LoVo (cell line): ENCODE results near the gene NECAB3.

Experiments used
- DNase-seq: peaks from one replicate; pipeline ENCODE4 v3.0.0-alpha.2; 2016; ENCODE audit warnings: low spot score

NECAB3 gene

GRCh38 chr20:33664085-33664761, 10.0 kb downstream of the NECAB3 start:
- no peak for DNase-seq

GRCh38 chr20:33663161-33664084, 10.8 kb downstream of the NECAB3 start:
- peak; percentile 81 for DNase-seq

- no peak for DNase-seq
Measured at GRCh38 chr20:33662172-33662571, 12.1 kb downstream of the NECAB3 start, which contains the start of gene C20orf144. TSS of gene C20orf144 (plus strand) at chr20:33662327. CDS start at chr20:33662346, 19 bp downstream.

GRCh38 chr20:33660685-33661058, 13.6 kb downstream of the NECAB3 start:
- no peak for DNase-seq

GRCh38 chr20:33660035-33660684, 14.1 kb downstream of the NECAB3 start:
- no peak for DNase-seq

GRCh38 chr20:33659341-33660034, 14.7 kb downstream of the NECAB3 start:
- DNase-seq, result no peak

GRCh38 chr20:33658929-33659328, 15.3 kb downstream of the NECAB3 start:
- DNase-seq, result no peak

GRCh38 chr20:33658510-33658909, 15.7 kb downstream of the NECAB3 start:
- no peak for DNase-seq

- DNase-seq, result no peak
Measured at GRCh38 chr20:33657704-33658095, 16.5 kb downstream of the NECAB3 start.

GRCh38 chr20:33656783-33657703, 17.2 kb downstream of the NECAB3 start:
- DNase-seq, result no peak

GRCh38 chr20:33656010-33656782, 18.0 kb downstream of the NECAB3 start:
- DNase-seq, result no peak

GRCh38 chr20:33655164-33655563, 19.1 kb downstream of the NECAB3 start:
- no peak for DNase-seq

- DNase-seq, result no peak
Measured at GRCh38 chr20:33654680-33655161, 19.5 kb downstream of the NECAB3 start.

- DNase-seq, result peak; percentile 59
Measured at GRCh38 chr20:33653900-33654596, 20.2 kb downstream of the NECAB3 start.

- DNase-seq, result peak; percentile 45
Measured at GRCh38 chr20:33653218-33653899, 20.9 kb downstream of the NECAB3 start.

- DNase-seq, result no peak
Measured at GRCh38 chr20:33651562-33652048, 22.6 kb downstream of the NECAB3 start.

GRCh38 chr20:33650753-33651561, 23.3 kb downstream of the NECAB3 start:
- DNase-seq, result no peak
